Eye (tissue), 1 donor: Measurements from ENCODE around the gene CRABP2.
A peak's percentile ranks its signal among the peaks of the same experiment; 100 is the strongest.

Experiments
- DNase-seq: peaks from one replicate; pipeline ENCODE4 v3.0.0-alpha.2; 2015

Gene CRABP2

GRCh38 chr1:156741481-156741983, 36.1 kb upstream of the CRABP2 start:
- DNase-seq: no peak

- peak; percentile 100 for DNase-seq
These were observed 35.5 kb upstream of the CRABP2 start, which contains the start of gene MRPL24 for GRCh38 chr1:156740741-156741480. Gene MRPL24, minus strand, starts transcription at chr1:156741088. Its CDS starts 2,384 bp downstream, at chr1:156738704.

DNA sequence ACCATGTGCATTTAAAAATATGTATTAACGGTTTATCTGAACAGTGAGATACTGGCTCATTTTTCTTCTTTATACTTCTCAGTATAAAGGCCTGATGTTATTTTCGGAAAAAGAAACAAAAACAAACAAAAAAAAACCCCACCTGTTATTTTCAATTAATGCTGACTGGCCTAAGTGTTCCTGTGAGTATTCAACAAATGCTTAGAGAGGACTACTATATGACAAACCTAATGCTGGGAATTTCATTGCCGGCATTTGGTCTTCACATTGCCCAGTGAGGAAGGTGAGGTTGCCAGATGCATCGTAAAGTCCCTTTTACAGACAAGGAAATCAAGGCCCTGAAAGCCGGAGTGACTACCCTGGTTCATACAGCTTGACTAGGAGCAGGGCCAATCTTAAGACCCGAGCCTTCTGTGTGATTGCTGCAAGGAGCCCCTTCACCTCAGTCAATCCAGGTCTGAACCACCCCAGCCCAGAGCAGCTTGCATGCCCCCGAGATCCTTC, 34.9 kb upstream of the CRABP2 start:
- DNase-seq: no peak

- no peak for DNase-seq
These were observed 33.5 kb upstream of the CRABP2 start for GRCh38 chr1:156738916-156739315.

DNA sequence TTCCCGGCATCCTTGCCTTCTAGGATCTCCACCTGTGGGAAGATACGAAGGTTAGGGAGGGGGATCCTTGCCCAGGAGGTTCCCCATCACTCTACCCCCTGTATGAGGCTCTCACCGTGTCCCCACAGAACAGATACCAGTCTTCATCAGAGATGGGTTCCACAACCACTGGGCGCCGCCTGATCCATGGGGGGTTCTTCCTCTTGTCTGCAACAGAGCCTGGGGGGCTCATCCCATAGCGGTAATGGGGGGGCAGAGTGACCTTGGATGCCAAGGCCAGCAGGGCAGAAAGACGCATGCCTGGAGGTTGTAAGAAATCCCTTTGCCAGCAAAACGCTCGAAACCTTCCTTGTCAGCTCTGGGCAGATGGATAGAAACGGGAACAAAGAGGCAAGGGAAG, 33.0 kb upstream of the CRABP2 start:
- no peak for DNase-seq

GRCh38 chr1:156733989-156734584, 28.7 kb upstream of the CRABP2 start:
- no peak for DNase-seq

- DNase-seq: peak; percentile 98
These were observed 23.4 kb upstream of the CRABP2 start, which contains the start of gene ISG20L2 for GRCh38 chr1:156728599-156729462. Gene ISG20L2, minus strand, starts transcription at chr1:156728766. Its CDS starts 1,114 bp downstream, at chr1:156727652.

DNA sequence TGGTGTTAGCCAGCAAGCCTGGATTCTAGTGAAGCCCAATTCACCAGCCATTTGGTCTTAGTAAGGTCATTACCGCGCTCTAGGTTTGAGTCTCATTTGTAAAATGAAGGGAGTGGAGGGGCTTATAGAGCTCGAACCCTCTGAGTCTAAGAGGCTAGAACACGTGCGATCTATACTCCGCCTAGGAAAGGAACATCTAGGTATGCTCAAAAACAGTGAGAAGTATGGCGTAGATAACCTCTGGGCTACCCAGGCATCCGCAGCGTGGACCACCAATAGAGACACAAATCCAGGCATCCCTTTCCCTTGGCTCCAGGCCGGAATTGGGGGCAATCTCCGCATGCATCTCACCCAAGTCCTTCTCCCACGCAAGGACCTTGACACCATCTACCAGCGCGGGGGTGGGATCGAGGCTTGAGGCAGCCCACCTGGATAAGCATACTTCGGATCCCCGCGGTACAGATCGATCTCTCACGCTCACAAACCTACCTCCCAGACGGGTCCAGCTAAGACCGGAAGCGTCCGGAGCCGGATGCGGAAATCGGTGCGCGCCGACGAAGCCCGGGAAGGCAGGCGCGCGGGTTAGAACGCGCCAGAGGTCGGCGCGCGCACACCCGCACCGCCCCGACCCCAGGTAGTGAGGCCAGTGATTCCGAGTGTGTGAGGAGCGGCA, 22.7 kb upstream of the CRABP2 start, which contains the start of gene METTL25B:
Gene METTL25B, plus strand, starts transcription at position 544 of the 673 bp plus-strand sequence. CDS start 636 bp downstream, outside the sequence.
- peak; percentile 90 for DNase-seq

- no peak for DNase-seq
These were observed 22.1 kb upstream of the CRABP2 start for GRCh38 chr1:156727492-156727891.

GRCh38 chr1:156726549-156727226, 21.3 kb upstream of the CRABP2 start:
- DNase-seq: peak; percentile 57

- peak; percentile 95 for DNase-seq
These were observed 20.4 kb upstream of the CRABP2 start for GRCh38 chr1:156725683-156726280.

GRCh38 chr1:156721535-156721934, 16.2 kb upstream of the CRABP2 start:
- DNase-seq: no peak

GRCh38 chr1:156721131-156721530, 15.7 kb upstream of the CRABP2 start:
- no peak for DNase-seq

GRCh38 chr1:156717351-156717750, 12.0 kb upstream of the CRABP2 start:
- peak; percentile 52 for DNase-seq

DNA sequence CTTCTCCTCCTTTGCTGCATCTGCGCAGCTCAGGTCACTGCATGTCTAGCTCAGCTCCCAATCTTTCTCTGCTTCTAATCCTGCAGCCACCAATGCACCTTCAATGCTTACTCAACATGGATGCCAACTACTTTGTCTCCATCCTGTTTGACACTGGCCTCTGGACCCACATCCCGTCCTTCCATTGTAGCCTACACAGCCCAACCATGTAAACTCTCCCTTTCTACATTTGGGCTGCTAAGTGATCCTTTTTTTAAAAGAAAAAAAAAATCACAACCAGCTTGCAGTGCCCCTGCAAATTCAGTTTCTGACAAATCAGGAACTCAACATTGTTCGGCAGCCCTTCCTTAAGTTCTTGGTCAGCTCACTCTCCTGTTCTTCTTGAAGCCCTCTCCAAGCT, 9.4 kb upstream of the CRABP2 start:
- DNase-seq: no peak

DNA sequence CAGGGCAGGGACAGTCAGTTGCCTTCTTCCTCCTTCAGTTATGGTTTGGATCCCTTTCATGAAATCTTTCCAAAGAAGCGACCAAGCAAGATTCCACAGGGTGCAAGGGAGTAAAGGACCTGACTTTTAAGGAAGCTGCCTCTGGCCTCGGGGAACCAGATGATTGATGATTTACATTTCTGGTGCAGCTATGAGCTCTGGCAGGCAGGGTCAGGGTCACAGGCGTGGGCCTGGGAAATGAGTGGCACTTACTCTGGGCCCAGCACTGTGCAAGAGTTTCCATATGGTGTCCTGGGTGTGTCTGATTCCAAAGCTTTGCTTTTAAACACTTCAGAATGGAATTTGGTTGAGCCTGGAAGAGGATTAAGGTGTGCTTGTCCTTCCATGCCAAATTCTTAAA, 7.2 kb upstream of the CRABP2 start:
- no peak for DNase-seq

DNA sequence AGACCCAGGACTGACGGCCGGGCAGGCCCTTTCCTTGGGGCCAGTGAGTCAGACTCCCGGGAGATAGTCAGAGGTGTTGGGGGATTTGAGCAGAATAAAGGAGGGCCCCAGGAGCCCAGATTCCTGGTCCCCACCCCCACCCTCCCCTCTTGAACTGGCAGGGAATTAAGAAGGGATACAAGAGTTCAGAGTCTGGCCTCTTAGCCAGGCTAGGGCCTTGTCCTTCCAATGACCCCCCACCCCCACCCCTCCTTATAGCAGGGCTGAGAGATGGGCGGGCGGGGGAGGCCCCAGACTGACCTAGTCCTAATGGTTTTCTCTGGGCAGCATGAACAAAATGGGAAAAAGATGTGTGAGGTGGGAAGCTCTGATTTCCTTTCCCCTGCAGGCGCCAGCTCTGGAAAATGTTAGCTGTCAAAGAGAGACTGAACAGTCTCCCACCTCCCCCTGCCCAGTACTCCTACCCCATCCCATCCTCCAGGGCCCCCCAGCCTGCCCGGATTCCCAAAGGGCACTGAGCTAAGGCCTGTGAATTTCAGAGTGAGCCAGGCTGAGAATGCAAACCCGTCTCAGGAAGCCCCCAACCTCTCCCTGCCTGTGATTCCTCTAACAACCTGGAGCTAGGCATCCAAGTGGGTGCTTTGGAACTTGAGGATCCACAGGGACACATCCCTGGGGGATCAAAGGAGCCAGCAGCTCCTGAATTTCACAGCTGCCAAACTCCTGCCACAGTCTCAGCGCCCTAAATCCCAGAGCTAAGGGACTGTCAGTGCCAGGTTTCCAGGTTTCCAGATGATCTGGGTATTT, 5.8 kb upstream of the CRABP2 start:
- DNase-seq: peak; percentile 39

DNA sequence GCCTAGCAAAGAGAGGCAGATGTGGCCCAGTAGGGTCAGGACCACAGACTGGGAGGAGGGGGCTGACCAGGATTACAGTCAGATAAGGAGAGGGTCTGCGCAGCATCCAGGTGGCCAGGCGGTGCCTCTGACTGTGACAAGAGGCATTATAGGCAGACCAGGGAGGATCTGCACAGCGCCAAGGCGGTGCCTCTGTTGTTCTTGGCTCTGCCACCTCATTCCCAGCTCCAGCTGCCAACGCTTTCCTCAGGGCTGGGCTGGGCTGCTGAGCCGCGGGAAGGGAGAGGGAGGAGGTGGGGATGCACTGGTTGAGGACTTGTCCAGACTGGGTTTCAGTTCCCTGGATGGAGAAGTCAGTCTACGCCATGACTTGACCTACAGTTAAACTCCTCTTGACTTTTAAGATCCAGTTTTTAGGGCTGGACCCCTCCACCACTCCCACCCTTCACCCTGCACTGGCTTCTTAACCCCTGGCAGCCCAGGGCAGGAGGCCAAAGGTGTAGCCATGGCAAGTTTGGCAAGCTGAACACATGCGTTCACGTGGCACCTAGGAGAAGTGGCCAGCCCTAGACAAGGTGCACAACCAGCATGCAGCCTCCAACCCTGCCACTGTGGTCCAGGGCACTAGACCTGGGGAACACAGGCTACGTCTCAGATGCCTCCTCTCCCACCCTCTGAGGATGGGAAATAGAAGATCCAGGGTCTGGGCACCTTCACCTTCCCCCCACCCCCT, 4.5 kb upstream of the CRABP2 start:
- peak; percentile 61 for DNase-seq

- peak; percentile 41 for DNase-seq
These were observed 3.6 kb upstream of the CRABP2 start for GRCh38 chr1:156709031-156709430.
